ENCODE results near the gene UVRAG.

DNA sequence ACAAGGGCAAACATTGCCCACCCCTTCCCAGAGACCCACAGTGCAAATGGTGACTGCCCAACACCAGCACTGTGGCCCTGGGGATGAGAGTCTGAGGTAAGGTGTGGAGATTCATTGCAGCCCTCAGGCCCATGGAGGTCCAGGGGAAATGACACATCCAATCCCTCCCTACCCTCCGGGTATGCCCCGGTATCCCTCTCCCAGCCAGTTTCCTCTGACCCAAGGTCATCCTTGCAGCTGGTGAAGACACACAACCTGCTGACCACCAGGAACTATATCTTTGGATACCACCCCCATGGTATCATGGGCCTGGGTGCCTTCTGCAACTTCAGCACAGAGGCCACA, 18.9 kb upstream of the UVRAG start:
- no peak for TF ChIP-seq EZH2 (IDR thresholded peaks at IDR 0.05; ENCODE audit: borderline replicate concordance, low read length)
- TF ChIP-seq, protein P1, sequence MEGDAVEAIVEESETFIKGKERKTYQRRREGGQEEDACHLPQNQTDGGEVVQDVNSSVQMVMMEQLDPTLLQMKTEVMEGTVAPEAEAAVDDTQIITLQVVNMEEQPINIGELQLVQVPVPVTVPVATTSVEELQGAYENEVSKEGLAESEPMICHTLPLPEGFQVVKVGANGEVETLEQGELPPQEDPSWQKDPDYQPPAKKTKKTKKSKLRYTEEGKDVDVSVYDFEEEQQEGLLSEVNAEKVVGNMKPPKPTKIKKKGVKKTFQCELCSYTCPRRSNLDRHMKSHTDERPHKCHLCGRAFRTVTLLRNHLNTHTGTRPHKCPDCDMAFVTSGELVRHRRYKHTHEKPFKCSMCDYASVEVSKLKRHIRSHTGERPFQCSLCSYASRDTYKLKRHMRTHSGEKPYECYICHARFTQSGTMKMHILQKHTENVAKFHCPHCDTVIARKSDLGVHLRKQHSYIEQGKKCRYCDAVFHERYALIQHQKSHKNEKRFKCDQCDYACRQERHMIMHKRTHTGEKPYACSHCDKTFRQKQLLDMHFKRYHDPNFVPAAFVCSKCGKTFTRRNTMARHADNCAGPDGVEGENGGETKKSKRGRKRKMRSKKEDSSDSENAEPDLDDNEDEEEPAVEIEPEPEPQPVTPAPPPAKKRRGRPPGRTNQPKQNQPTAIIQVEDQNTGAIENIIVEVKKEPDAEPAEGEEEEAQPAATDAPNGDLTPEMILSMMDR (IDR thresholded peaks at IDR 0.05; ENCODE audit: low read length): no peak

Data from OCI-LY1 (cell line).